ENCODE measurements around the gene EWSR1. TPM values are rescaled to one million over a fixed set of nuclear protein-coding genes. Genes with fewer than 3 reads are reported as not detected.
A peak's percentile ranks its signal among the peaks of the same experiment; 100 is the strongest.

Gene EWSR1
- polyA plus RNA-seq, 3 donors: 340 to 350 (median 343) TPM

GRCh38 chr22:29258407-29259252 lies 9.4 kb upstream of the EWSR1 start:
- no peak for DNase-seq (ENCODE audit: extremely low read depth in 1 of 11, low read depth in 9 of 11, low spot score in 4 of 11)

- DNase-seq (ENCODE audit: extremely low read depth in 1 of 11, low read depth in 9 of 11, low spot score in 4 of 11): no peak
Observed at GRCh38 chr22:29259253-29259899, 8.7 kb upstream of the EWSR1 start.

DNA sequence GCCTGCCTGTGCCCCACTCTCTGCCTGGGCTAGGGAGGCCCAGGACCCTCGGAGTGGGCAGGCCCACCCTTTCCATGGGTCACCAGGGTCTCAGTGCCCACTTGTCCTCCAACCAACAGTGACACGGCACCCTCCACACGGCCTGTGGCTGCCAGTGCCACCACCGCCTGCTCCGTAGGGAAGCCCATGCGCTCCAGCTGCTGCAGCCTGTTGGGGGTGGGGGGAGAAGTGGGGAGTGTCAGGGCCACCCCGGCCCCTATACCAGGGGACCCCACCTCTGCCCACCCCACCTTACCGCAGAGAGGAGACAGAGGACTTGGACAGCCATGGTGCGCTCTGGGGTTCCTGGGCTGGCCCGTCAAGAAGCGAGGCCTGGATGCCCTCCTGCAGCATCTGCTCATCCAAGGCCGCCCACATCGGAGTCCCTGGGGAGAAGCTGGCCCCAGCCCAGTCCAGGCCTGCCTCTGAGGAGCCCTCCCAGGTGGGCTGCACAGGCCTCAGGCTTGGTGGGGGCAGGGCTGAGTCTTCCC lies 8.0 kb upstream of the EWSR1 start:
- no peak for DNase-seq (ENCODE audit: extremely low read depth in 1 of 11, low read depth in 9 of 11, low spot score in 4 of 11)

GRCh38 chr22:29260601-29261315 lies 7.3 kb upstream of the EWSR1 start:
- no peak for DNase-seq (ENCODE audit: extremely low read depth in 1 of 11, low read depth in 9 of 11, low spot score in 4 of 11)

DNA sequence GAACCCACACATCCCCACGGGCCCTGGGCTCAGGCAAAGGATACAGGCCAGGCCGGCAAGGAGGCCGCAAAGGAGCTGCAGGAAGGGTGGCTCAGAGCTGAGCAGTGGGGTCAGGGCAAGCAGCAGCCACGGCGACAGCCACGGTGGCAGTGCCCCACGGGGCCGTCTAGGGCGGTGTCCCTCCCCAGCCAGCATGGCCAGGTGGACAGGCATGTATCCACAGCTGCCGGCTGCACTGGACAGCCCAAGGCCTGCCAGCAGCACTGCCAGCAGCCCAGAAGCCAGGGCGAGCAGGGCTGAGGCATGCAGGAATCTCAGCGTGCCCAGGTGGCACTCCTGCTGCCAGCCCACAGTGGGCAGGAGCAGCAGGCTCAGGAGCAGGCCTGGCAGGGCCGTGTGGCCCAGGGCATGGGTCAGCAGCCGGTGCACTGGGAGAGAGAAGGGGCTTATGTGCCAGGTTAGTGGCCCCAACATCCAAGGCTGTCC lies 4.2 kb upstream of the EWSR1 start:
- DNase-seq (ENCODE audit: extremely low read depth in 1 of 11, low read depth in 9 of 11, low spot score in 4 of 11): no peak

GRCh38 chr22:29265305-29265704 lies 2.8 kb upstream of the EWSR1 start:
- no peak for DNase-seq (ENCODE audit: extremely low read depth in 1 of 11, low read depth in 9 of 11, low spot score in 4 of 11)

DNA sequence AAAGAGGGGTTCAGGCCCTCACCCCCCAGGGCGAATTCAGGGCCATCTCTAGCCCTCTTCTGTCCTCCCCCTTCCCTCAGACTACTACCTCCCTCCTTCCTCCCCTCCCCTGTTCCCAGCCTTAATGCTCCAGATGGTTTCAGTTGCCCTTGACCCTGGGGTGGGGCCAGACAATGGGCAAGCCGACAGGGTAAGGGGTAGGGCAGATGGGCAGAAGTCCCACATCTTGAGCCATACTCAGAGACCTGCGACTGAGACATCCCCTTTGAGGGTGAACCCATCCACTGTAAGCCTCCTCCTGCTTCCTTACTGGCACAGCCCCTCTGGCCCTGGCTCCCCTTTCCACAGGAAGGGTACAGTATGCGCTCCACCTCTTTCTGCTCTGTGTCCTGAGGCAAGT lies 2.1 kb upstream of the EWSR1 start:
- no peak for DNase-seq (ENCODE audit: extremely low read depth in 1 of 11, low read depth in 9 of 11, low spot score in 4 of 11)

- no peak for DNase-seq (ENCODE audit: extremely low read depth in 1 of 11, low read depth in 9 of 11, low spot score in 4 of 11)
Observed at GRCh38 chr22:29266564-29267461, 1.3 kb upstream of the EWSR1 start.

GRCh38 chr22:29267462-29267857 lies 608 bp upstream of the EWSR1 start:
- DNase-seq (ENCODE audit: extremely low read depth in 1 of 11, low read depth in 9 of 11, low spot score in 4 of 11): no peak

GRCh38 chr22:29268511-29269229 lies 602 bp downstream of the EWSR1 start:
- peak in 6 of 11 donors; percentile 29 to 55 (median 42) for DNase-seq (ENCODE audit: extremely low read depth in 1 of 11, low read depth in 9 of 11, low spot score in 4 of 11)

DNA sequence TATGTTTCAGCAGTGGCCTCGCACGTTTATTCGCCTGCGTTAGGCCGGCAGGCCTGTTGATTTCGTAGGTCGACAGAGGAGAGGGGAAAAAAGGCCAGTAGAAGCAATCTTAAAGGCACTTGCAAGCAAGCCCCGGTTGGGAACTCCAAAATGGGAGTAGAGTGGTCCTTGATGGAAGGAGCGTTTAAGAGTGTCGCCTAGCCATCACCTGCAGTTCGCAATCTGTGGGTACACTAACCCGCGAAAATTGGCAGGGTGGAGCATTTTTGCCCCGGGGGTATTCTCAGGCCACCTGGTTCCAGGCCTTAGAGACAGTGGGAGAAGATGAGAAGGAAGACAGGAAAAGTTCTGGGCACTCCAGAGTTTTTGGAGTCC lies 1.1 kb downstream of the EWSR1 start:
- no peak for DNase-seq (ENCODE audit: extremely low read depth in 1 of 11, low read depth in 9 of 11, low spot score in 4 of 11)

- DNase-seq (ENCODE audit: extremely low read depth in 1 of 11, low read depth in 9 of 11, low spot score in 4 of 11): no peak
Observed at GRCh38 chr22:29269731-29270474, 1.8 kb downstream of the EWSR1 start.

DNA sequence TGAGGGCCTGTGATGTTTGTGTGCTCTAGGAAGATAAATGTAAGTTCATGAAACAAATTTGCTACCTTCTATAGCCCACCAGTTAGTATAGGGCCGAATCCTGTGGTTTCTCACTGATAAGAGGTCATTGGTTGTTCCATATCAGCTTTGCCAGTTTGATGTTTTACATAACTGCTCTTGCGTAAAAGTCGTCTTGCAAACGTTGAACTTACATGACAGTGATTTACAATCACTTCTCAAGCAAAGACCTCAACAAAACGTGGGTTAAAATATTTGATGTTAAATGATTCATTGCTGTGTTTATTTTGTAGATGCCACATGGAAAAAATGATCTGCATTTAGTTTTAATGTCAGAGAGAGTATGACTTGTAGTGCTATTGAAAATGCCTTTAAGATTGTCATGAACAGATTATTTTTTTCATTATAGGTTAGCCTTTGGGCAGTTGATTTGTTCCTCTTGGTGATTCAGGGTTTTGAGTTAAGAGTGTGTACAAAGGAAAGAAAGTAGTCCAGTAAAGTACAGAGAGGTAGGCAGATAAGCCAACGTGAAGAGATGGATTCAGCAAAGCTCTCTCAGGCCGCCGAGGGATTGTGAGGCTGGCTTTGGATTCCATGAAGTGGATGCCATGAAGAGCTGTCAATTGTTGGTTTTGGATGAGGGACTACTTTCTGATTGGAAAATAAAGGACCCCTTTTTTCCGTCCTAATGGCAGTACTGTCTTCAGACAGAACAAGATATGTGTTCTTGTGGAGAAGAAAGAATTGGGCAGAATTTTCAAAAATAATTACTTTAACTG lies 2.6 kb downstream of the EWSR1 start:
- no peak for DNase-seq (ENCODE audit: extremely low read depth in 1 of 11, low read depth in 9 of 11, low spot score in 4 of 11)

GRCh38 chr22:29272624-29273023 lies 4.6 kb downstream of the EWSR1 start:
- DNase-seq (ENCODE audit: extremely low read depth in 1 of 11, low read depth in 9 of 11, low spot score in 4 of 11): no peak

DNA sequence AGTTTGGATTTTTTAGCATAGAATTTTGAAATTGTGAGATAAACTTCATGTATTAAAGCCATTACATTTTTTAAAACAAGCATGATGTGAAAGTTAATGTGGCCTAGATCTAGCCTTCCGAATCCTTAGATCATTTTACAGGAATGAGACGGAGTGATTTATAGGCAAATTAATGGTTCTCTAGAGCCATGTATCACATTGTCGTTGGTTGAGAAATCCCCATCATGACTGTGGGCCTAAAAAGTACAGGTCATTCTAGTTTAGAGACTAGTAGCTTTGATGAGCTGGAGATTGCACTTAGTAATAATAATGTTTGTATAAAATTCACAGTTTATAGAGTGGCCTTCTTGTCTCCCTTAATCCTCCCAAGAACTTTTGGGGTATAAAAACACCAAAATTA lies 7.1 kb downstream of the EWSR1 start:
- DNase-seq (ENCODE audit: extremely low read depth in 1 of 11, low read depth in 9 of 11, low spot score in 4 of 11): no peak

DNA sequence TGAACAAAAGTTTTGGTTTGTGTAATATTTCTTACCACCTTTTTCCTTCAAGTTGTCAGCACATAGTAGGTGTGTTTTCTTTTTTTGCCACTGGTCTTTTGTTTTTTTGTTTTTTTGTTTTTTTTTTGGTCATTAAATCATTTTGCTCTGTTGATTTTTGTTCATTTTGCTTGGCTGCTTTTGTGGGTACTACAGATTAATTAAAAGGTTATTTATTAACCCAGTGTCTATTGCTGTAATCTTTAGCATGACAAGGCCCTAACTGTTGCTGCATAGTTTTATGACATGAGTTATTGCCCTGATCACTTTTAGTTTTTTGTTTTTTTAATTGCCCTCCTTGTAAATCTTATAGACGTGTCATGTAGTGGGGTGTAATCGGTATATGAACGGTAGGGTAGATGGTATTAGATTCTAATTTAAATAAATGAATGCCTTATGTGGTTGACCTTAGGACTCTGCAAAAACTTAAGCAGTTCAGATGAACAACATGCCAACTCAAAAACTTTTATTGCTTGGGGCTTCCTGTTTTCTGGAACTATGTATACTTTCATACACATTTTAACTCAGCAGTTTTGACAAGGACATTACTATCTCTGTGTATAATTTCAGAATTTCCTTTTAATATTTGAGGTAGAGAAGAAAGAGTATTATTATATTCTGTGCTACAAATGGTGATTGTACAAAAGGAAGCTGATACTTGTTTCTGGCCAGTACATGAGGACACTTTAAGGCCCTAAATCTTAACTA lies 7.9 kb downstream of the EWSR1 start:
- no peak for DNase-seq (ENCODE audit: extremely low read depth in 1 of 11, low read depth in 9 of 11, low spot score in 4 of 11)

All from renal cortex interstitium (tissue), 11 donors.